Neuronal stem cell (in vitro differentiated cells): ENCODE measurements around the gene NCAN.

Experiments
- DNase-seq: peaks from one replicate; pipeline ENCODE4 v3.0.0-alpha.2; 2013; ENCODE audit warnings: low spot score
- H2AFZ ChIP-seq: one replicate; pipeline ENCODE4 v1.6.1; 2013; ENCODE audit warnings: mild to moderate bottlenecking, low read length, inconsistent platforms
- H2AK5ac ChIP-seq: 2 replicates; pipeline ENCODE4 v1.6.1; 2013; ENCODE audit warnings: low read depth, mild to moderate bottlenecking, inconsistent platforms, low read length, moderate library complexity, mixed read lengths
- H2BK120ac ChIP-seq: 2 replicates; pipeline ENCODE4 v1.6.1; 2013; ENCODE audit warnings: low read depth, mild to moderate bottlenecking, inconsistent platforms, low read length, moderate library complexity, mixed read lengths
- H2BK12ac ChIP-seq: one replicate; pipeline ENCODE4 v1.6.1; 2013; ENCODE audit warnings: low read length, inconsistent platforms
- H2BK15ac ChIP-seq: 2 replicates; pipeline ENCODE4 v1.6.1; 2013; ENCODE audit warnings: mild to moderate bottlenecking, low read length, inconsistent platforms, mixed read lengths
- H2BK5ac ChIP-seq: one replicate; pipeline ENCODE4 v1.6.1; 2013; ENCODE audit warnings: inconsistent platforms, mild to moderate bottlenecking, low read length, moderate library complexity
- H3K14ac ChIP-seq: one replicate; pipeline ENCODE4 v1.6.1; 2013; ENCODE audit warnings: low read length, inconsistent platforms
- H3K18ac ChIP-seq: 2 replicates; pipeline ENCODE4 v1.6.1; 2013; ENCODE audit warnings: low read length, inconsistent platforms
- H3K23ac ChIP-seq: 2 replicates; pipeline ENCODE4 v1.6.1; 2013; ENCODE audit warnings: low read depth, mild to moderate bottlenecking, mixed read lengths, low read length, inconsistent platforms; ENCODE audit not compliant: poor library complexity
- H3K27ac ChIP-seq: replicated peaks from 3 replicates; pipeline ENCODE4 v1.5.1; 2013; ENCODE audit warnings: low read length, inconsistent platforms
- H3K27me3 ChIP-seq, 3 experiments: 2 replicates each; pipeline ENCODE4 v1.6.1; 2013; ENCODE audit warnings: low read length in 3 of 3, mild to moderate bottlenecking in 2 of 3, inconsistent platforms in 1 of 3, low read depth in 1 of 3, mixed read lengths in 1 of 3, moderate library complexity in 1 of 3; ENCODE audit not compliant: control insufficient read depth in 3 of 3, insufficient read depth in 3 of 3
- H3K36me3 ChIP-seq, 2 donors: replicated peaks in 1 of 2; 2 replicates each; pipeline ENCODE4 v1.6.1; 2013; ENCODE audit warnings: low read length in 2 of 2; ENCODE audit not compliant: control insufficient read depth in 2 of 2, insufficient read depth in 2 of 2
- H3K4ac ChIP-seq: 2 replicates; pipeline ENCODE4 v1.6.1; 2013; ENCODE audit warnings: inconsistent platforms, mild to moderate bottlenecking, low read length, moderate library complexity
- H3K4me1 ChIP-seq, 2 donors: 1 replicate in 1 of 2; 2 replicates in 1 of 2; pipeline ENCODE4 v1.6.1; 2013; ENCODE audit warnings: low read length in 2 of 2, low read depth in 1 of 2; ENCODE audit not compliant: control insufficient read depth in 2 of 2, insufficient read depth in 1 of 2
- H3K4me2 ChIP-seq: one replicate; pipeline ENCODE4 v1.6.1; 2013; ENCODE audit warnings: mild to moderate bottlenecking, low read length, inconsistent platforms; ENCODE audit not compliant: insufficient read depth, poor library complexity, severe bottlenecking
- H3K4me3 ChIP-seq, 2 donors: 2 replicates each; pipeline ENCODE4 v1.5.1; 2013; ENCODE audit warnings: low read length in 2 of 2, mild to moderate bottlenecking in 2 of 2, inconsistent platforms in 1 of 2, moderate library complexity in 1 of 2
- H3K79me1 ChIP-seq: one replicate; pipeline ENCODE4 v1.6.1; 2013; ENCODE audit warnings: low read depth, mild to moderate bottlenecking, inconsistent platforms, low read length, moderate library complexity
- H3K9ac ChIP-seq: one replicate; pipeline ENCODE4 v1.6.1; 2013; ENCODE audit warnings: mild to moderate bottlenecking, low read depth, low read length, inconsistent platforms; ENCODE audit not compliant: poor library complexity
- H3K9me3 ChIP-seq, 2 donors: replicated peaks in 1 of 2; 2 replicates each; pipeline versions ENCODE3 to v1.6.1; 2013; ENCODE audit warnings: low read length in 2 of 2, mild to moderate bottlenecking in 2 of 2, inconsistent platforms in 1 of 2, low read depth in 1 of 2, mixed read lengths in 1 of 2, moderate library complexity in 1 of 2; ENCODE audit not compliant: control insufficient read depth in 2 of 2, insufficient read depth in 1 of 2
- H4K8ac ChIP-seq: one replicate; pipeline ENCODE4 v1.6.1; 2013; ENCODE audit warnings: low read depth, mild to moderate bottlenecking, inconsistent platforms, low read length, moderate library complexity
- H4K91ac ChIP-seq: one replicate; pipeline ENCODE4 v1.6.1; 2013; ENCODE audit warnings: low read length, low read depth, mild to moderate bottlenecking, inconsistent platforms; ENCODE audit not compliant: poor library complexity
- WGBS, 2 donors: extraction: QIAGEN DNeasy Blood & Tissue Kit; methylation state at CpG; one replicate each; pipeline ENCODE4 v1.1.7; 2013; ENCODE audit warnings: missing lambda C conversion rate in 2 of 2, mixed read lengths in 1 of 2; ENCODE audit not compliant: insufficient read length in 2 of 2, insufficient replicate concordance in 1 of 2; ENCODE audit errors: extremely low coverage in 2 of 2; 5-methylcytosine and 5-hydroxymethylcytosine counted together

Gene NCAN

DNA sequence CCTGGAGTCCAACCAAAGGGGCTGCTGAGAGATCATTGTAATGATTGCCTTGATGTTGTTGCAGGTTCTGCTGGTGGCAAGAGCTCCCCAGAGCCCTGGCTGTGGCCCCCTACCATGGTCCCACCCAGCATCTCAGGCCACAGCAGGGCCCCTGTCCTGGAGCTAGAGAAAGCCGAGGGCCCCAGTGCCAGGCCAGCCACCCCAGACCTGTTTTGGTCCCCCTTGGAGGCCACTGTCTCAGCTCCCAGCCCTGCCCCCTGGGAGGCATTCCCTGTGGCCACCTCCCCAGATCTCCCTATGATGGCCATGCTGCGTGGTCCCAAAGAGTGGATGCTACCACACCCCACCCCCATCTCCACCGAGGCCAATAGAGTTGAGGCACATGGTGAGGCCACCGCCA lies 15.5 kb downstream of the NCAN start:
- peak overlapping the region; percentile 13 for H3K18ac ChIP-seq
- no peak overlapping the region for H4K91ac ChIP-seq
- peaks cover 0 to 1% of the 10 kb centered on the region in 2 donors for H3K4me1 ChIP-seq
- peak overlapping the region; percentile 65 for H3K23ac ChIP-seq
- H2AK5ac ChIP-seq = peak overlapping the region; percentile 21
- H2AFZ ChIP-seq = no peak overlapping the region
- peak overlapping the region; percentile 65 for H4K8ac ChIP-seq
- peaks cover 0 to 60% of the 10 kb centered on the region in 2 donors for H3K36me3 ChIP-seq
- no peak overlapping the region for H3K4me2 ChIP-seq
- DNase-seq = no peak
- H3K9me3 ChIP-seq = peaks cover 0 to 7% of the 10 kb centered on the region in 2 donors
- WGBS, 2 donors = no CpG with 5 or more reads among the region's 4 CpGs
- H3K4ac ChIP-seq = no peak overlapping the region
- H2BK5ac ChIP-seq = no peak overlapping the region
- peak overlapping the region; percentile 3 for H2BK12ac ChIP-seq
- H3K79me1 ChIP-seq = peaks cover 6% of the 10 kb centered on the region
- H3K27me3 ChIP-seq = peaks cover 0 to 16% (median 0%) of the 10 kb centered on the region in 3 experiments
- H2BK15ac ChIP-seq = no peak overlapping the region
- no peak overlapping the region for H3K27ac ChIP-seq
- H2BK120ac ChIP-seq = no peak overlapping the region
- no peak overlapping the region for H3K4me3 ChIP-seq
- no peak overlapping the region for H3K9ac ChIP-seq
- H3K14ac ChIP-seq = no peak overlapping the region

GRCh38 chr19:19229701-19230100 lies 17.9 kb downstream of the NCAN start:
- H2BK120ac ChIP-seq = no peak overlapping the region
- no peak overlapping the region for H3K23ac ChIP-seq
- no peak overlapping the region for H3K27ac ChIP-seq
- H3K36me3 ChIP-seq = peaks cover 0 to 56% of the 10 kb centered on the region in 2 donors
- no peak overlapping the region for H3K18ac ChIP-seq
- H2AFZ ChIP-seq = no peak overlapping the region
- H3K27me3 ChIP-seq = peaks cover 0 to 6% (median 0%) of the 10 kb centered on the region in 3 experiments
- H3K4me2 ChIP-seq = no peak overlapping the region
- no peak overlapping the region for H2BK15ac ChIP-seq
- H3K14ac ChIP-seq = no peak overlapping the region
- H4K91ac ChIP-seq = no peak overlapping the region
- no peak overlapping the region for H2AK5ac ChIP-seq
- H3K4ac ChIP-seq = no peak overlapping the region
- no peak for DNase-seq
- H3K4me1 ChIP-seq = peaks cover 0 to 1% of the 10 kb centered on the region in 2 donors
- H4K8ac ChIP-seq = no peak overlapping the region
- no peak overlapping the region for H2BK12ac ChIP-seq
- H3K79me1 ChIP-seq = peaks cover 3% of the 10 kb centered on the region
- peaks cover 5 to 12% of the 10 kb centered on the region in 2 donors for H3K9me3 ChIP-seq
- no CpG with 5 or more reads among the region's 3 CpGs for WGBS, 2 donors
- no peak overlapping the region for H2BK5ac ChIP-seq
- H3K4me3 ChIP-seq = no peak overlapping the region
- H3K9ac ChIP-seq = peak overlapping the region; percentile 60

GRCh38 chr19:19230999-19231398 lies 19.2 kb downstream of the NCAN start:
- Histone ChIP-seq H3K36me3 (peaks cover 0 to 56% of the 10 kb centered on the region in 2 donors), H4K91ac (no peak overlapping the region)
- DNase-seq = no peak

DNA sequence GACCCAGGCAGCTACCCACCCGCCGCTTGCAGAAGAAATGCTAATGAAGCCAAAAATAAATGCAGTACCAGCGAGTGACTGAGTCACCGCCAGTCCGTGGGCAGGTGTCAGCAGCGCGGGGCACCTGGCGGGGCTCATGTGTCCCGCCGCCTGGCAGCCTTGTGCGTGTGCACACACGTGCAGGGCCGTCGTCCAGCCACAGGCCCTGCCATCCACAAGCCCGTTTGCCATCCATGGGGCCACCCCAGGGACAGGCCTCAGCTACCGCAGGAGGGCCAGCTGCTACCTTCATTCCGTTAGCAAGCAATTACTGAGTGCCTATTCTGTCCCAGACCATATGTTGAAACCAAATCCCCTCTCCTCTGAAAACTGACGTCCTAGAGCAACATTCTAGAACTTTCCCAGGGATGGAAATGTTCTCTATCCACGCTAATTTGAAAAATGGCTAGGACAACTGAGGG lies 20.5 kb downstream of the NCAN start:
- H3K4ac ChIP-seq = no peak overlapping the region
- H3K27me3 ChIP-seq = no peaks in the 10 kb centered on the region
- no peak overlapping the region for H3K27ac ChIP-seq
- no peak overlapping the region for H2AFZ ChIP-seq
- H3K23ac ChIP-seq = peak overlapping the region; percentile 55
- H3K9me3 ChIP-seq = peaks cover 7 to 26% of the 10 kb centered on the region in 2 donors
- H2AK5ac ChIP-seq = no peak overlapping the region
- H3K14ac ChIP-seq = peak overlapping the region; percentile 56
- no peak overlapping the region for H2BK15ac ChIP-seq
- no CpG with 5 or more reads among the region's 19 CpGs for WGBS, 2 donors
- H3K36me3 ChIP-seq = peaks cover 0 to 49% of the 10 kb centered on the region in 2 donors
- DNase-seq = no peak
- H3K4me3 ChIP-seq = no peak overlapping the region
- no peak overlapping the region for H2BK120ac ChIP-seq
- no peak overlapping the region for H2BK12ac ChIP-seq
- H3K9ac ChIP-seq = no peak overlapping the region
- H3K79me1 ChIP-seq = peaks cover 3% of the 10 kb centered on the region
- no peak overlapping the region for H4K8ac ChIP-seq
- no peak overlapping the region for H3K4me2 ChIP-seq
- no peaks in the 10 kb centered on the region for H3K4me1 ChIP-seq
- H3K18ac ChIP-seq = peak overlapping the region; percentile 57
- no peak overlapping the region for H4K91ac ChIP-seq
- no peak overlapping the region for H2BK5ac ChIP-seq

More at GRCh38 chr19:19230999-19231398, 19.2 kb downstream of the NCAN start:
- H3K4me3 ChIP-seq = no peak overlapping the region
- no peak overlapping the region for H2BK120ac ChIP-seq
- H3K4ac ChIP-seq = no peak overlapping the region
- no peak overlapping the region for H2AFZ ChIP-seq
- H3K27me3 ChIP-seq = no peaks in the 10 kb centered on the region
- no peak overlapping the region for H3K9ac ChIP-seq
- no peak overlapping the region for H2BK12ac ChIP-seq
- peaks cover 7 to 22% of the 10 kb centered on the region in 2 donors for H3K9me3 ChIP-seq
- H3K23ac ChIP-seq = no peak overlapping the region
- no CpG with 5 or more reads among the region's 9 CpGs for WGBS, 2 donors
- H3K4me1 ChIP-seq = no peaks in the 10 kb centered on the region
- H3K4me2 ChIP-seq = no peak overlapping the region
- H3K14ac ChIP-seq = no peak overlapping the region
- peaks cover 3% of the 10 kb centered on the region for H3K79me1 ChIP-seq
- H2BK15ac ChIP-seq = no peak overlapping the region
- H2BK5ac ChIP-seq = no peak overlapping the region
- H3K27ac ChIP-seq = no peak overlapping the region
- no peak overlapping the region for H4K8ac ChIP-seq
- H2AK5ac ChIP-seq = no peak overlapping the region
- H3K18ac ChIP-seq = no peak overlapping the region
